SK-N-SH treated with all-trans-retinoic acid at 6 μM for 48 hours (cell line): ENCODE data around the gene METTL1.

Experiments
- ARNTL ChIP-seq: fragments of 450-650 bp; formaldehyde crosslinking; IDR thresholded peaks from 2 replicates; pipeline ENCODE4 v1.5.0; 2020; ENCODE audit warnings: low read depth, mild to moderate bottlenecking, moderate library complexity, borderline replicate concordance
- BACH2 ChIP-seq: fragments of 250-450 bp; sonication (Bioruptor Pico); IDR thresholded peaks from 2 replicates; pipeline ENCODE4 v1.9.0; 2021; ENCODE audit warnings: mild to moderate bottlenecking, borderline replicate concordance
- ESRRG ChIP-seq: fragments of 250-450 bp; sonication (Bioruptor Pico); IDR thresholded peaks from 2 replicates; pipeline ENCODE4 v1.6.1; 2021; ENCODE audit warnings: mild to moderate bottlenecking
- PPARA ChIP-seq: fragments of 250-450 bp; sonication (Bioruptor Pico); IDR thresholded peaks from 2 replicates; pipeline ENCODE4 v1.5.0; 2020; ENCODE audit warnings: mild to moderate bottlenecking, borderline replicate concordance
- RARB ChIP-seq: fragments of 250-450 bp; sonication (Bioruptor Pico); IDR thresholded peaks from 2 replicates; pipeline ENCODE4 v1.8.0; 2021; ENCODE audit warnings: mild to moderate bottlenecking, moderate library complexity
- SNAI2 ChIP-seq: fragments of 250-450 bp; sonication (Bioruptor Pico); IDR thresholded peaks from 2 replicates; pipeline ENCODE4 v1.5.0; 2020; ENCODE audit warnings: mild to moderate bottlenecking, moderate library complexity
- TCF4 ChIP-seq: fragments of 250-450 bp; sonication (Bioruptor Pico); IDR thresholded peaks from 2 replicates; pipeline ENCODE4 v1.8.0; 2021; ENCODE audit warnings: mild to moderate bottlenecking, moderate library complexity, borderline replicate concordance
- TOX ChIP-seq: fragments of 250-450 bp; sonication (Bioruptor Pico); IDR thresholded peaks from 2 replicates; pipeline ENCODE4 v1.8.0; 2021; ENCODE audit warnings: mild to moderate bottlenecking, moderate library complexity, borderline replicate concordance
- ZFP3 ChIP-seq: fragments of 250-450 bp; sonication (Bioruptor Pico); IDR thresholded peaks from 2 replicates; pipeline ENCODE4 v1.5.0; 2020; ENCODE audit warnings: mild to moderate bottlenecking, moderate library complexity
- ZFP30 ChIP-seq: fragments of 450-650 bp; formaldehyde crosslinking; IDR thresholded peaks from 2 replicates; pipeline ENCODE4 v1.5.0; 2022; ENCODE audit warnings: mild to moderate bottlenecking, moderate library complexity
- ZNF565 ChIP-seq: fragments of 450-650 bp; formaldehyde crosslinking; conservative IDR thresholded peaks from 2 replicates; pipeline ENCODE4 v1.5.0; 2020; ENCODE audit warnings: low read depth, mild to moderate bottlenecking, moderate library complexity
- ZNF8 ChIP-seq: fragments of 450-650 bp; formaldehyde crosslinking; IDR thresholded peaks from 2 replicates; pipeline ENCODE4 v1.5.0; 2020; ENCODE audit warnings: mild to moderate bottlenecking, moderate library complexity
- TF ChIP-seq, protein P1 (sequence below): fragments of 250-450 bp; sonication (Bioruptor Pico); IDR thresholded peaks from 2 replicates; pipeline ENCODE4 v1.8.0; 2020; ENCODE audit warnings: mild to moderate bottlenecking, moderate library complexity, borderline replicate concordance

- TF ChIP-seq PPARA = no peak
- TF ChIP-seq TOX (CRISPR knock-in tag) = no peak
- no peak for TF ChIP-seq ZFP30
- TF ChIP-seq ARNTL (CRISPR knock-in tag) = no peak
- TF ChIP-seq, protein P1, sequence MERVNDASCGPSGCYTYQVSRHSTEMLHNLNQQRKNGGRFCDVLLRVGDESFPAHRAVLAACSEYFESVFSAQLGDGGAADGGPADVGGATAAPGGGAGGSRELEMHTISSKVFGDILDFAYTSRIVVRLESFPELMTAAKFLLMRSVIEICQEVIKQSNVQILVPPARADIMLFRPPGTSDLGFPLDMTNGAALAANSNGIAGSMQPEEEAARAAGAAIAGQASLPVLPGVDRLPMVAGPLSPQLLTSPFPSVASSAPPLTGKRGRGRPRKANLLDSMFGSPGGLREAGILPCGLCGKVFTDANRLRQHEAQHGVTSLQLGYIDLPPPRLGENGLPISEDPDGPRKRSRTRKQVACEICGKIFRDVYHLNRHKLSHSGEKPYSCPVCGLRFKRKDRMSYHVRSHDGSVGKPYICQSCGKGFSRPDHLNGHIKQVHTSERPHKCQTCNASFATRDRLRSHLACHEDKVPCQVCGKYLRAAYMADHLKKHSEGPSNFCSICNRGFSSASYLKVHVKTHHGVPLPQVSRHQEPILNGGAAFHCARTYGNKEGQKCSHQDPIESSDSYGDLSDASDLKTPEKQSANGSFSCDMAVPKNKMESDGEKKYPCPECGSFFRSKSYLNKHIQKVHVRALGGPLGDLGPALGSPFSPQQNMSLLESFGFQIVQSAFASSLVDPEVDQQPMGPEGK (CRISPR knock-in tag) = no peak
- TF ChIP-seq SNAI2 (CRISPR knock-in tag) = no peak
- no peak for TF ChIP-seq ZFP3 (CRISPR knock-in tag)
- no peak for TF ChIP-seq ZNF565 (CRISPR knock-in tag)
- no peak for TF ChIP-seq TCF4 (CRISPR knock-in tag)
- no peak for TF ChIP-seq BACH2 (CRISPR knock-in tag)
- TF ChIP-seq RARB (CRISPR knock-in tag) = no peak
- TF ChIP-seq ZNF8 (CRISPR knock-in tag) = no peak
- TF ChIP-seq ESRRG (CRISPR knock-in tag) = no peak
Observed at GRCh38 chr12:57813111-57813970, 41.4 kb upstream of the METTL1 start.
